HepG2 (cell line): ENCODE data around the gene ARSB. TPM values are rescaled to one million over a fixed set of nuclear protein-coding genes. Genes with fewer than 3 reads are reported as not detected.
A peak's percentile ranks its signal among the peaks of the same experiment; 100 is the strongest.

Experiments used
- ATF7 ChIP-seq, 2 experiments: fragments of 450-650 bp in 1 of 2; sonication (generic) in 1 of 2; formaldehyde crosslinking in 1 of 2; IDR thresholded peaks; 2 replicates each; pipeline versions ENCODE4 v1.4.0 to v1.6.1; 2016 to 2020; ENCODE audit warnings: antibody characterized with exemption in 1 of 2, mild to moderate bottlenecking in 1 of 2, missing genetic modification reagents in 1 of 2
- DMAP1 ChIP-seq: IDR thresholded peaks from 2 replicates; pipeline ENCODE4 v1.6.1; 2016
- FOXA3 ChIP-seq: IDR thresholded peaks from 2 replicates; pipeline ENCODE4 v1.6.1; 2016; ENCODE audit warnings: missing genetic modification reagents, missing compliant biosample characterization
- MIXL1 ChIP-seq: IDR thresholded peaks from 2 replicates; pipeline ENCODE4 v1.6.1; 2016
- MXD4 ChIP-seq: IDR thresholded peaks from 2 replicates; pipeline ENCODE4 v1.6.1; 2016; ENCODE audit warnings: mild to moderate bottlenecking, missing biosample characterization, missing genetic modification reagents
- PAWR ChIP-seq: sonication (generic); formaldehyde crosslinking; IDR thresholded peaks from 2 replicates; pipeline ENCODE4 v1.4.0; 2020; ENCODE audit warnings: missing genetic modification reagents, mild to moderate bottlenecking, borderline replicate concordance
- PHF21A ChIP-seq: sonication (generic); formaldehyde crosslinking; IDR thresholded peaks from 2 replicates; pipeline ENCODE4 v1.5.0; 2020; ENCODE audit warnings: mild to moderate bottlenecking, missing genetic modification reagents
- RCOR2 ChIP-seq: IDR thresholded peaks from 2 replicates; pipeline ENCODE4 v1.6.1; 2016; ENCODE audit warnings: missing biosample characterization, missing genetic modification reagents
- SMC3 ChIP-seq: IDR thresholded peaks from 2 replicates; pipeline ENCODE4 v1.6.1; 2011; ENCODE audit warnings: low read length, improper control_type of control experiment
- SP5 ChIP-seq: IDR thresholded peaks from 2 replicates; pipeline ENCODE4 v1.6.1; 2016; ENCODE audit warnings: low read depth, borderline replicate concordance
- STAT5B ChIP-seq: sonication (generic); formaldehyde crosslinking; IDR thresholded peaks from 2 replicates; pipeline ENCODE4 v1.4.0; 2020; ENCODE audit warnings: missing genetic modification reagents
- TEAD2 ChIP-seq: sonication (generic); formaldehyde crosslinking; IDR thresholded peaks from 2 replicates; pipeline ENCODE4 v1.9.0; 2021; ENCODE audit warnings: missing genetic modification reagents
- THAP11 ChIP-seq: IDR thresholded peaks from 2 replicates; pipeline ENCODE4 v1.6.1; 2016; ENCODE audit warnings: missing biosample characterization, missing genetic modification reagents
- ZNF263 ChIP-seq: sonication (generic); formaldehyde crosslinking; IDR thresholded peaks from 2 replicates; pipeline ENCODE4 v1.4.0; 2020; ENCODE audit warnings: missing genetic modification reagents
- ZNF282 ChIP-seq: fragments of 450-650 bp; IDR thresholded peaks from 2 replicates; pipeline ENCODE4 v1.6.1; 2018; ENCODE audit not compliant: partially characterized antibody
- ZNF333 ChIP-seq: sonication (generic); formaldehyde crosslinking; IDR thresholded peaks from 2 replicates; pipeline ENCODE4 v1.4.0; 2020; ENCODE audit warnings: mild to moderate bottlenecking, missing genetic modification reagents, borderline replicate concordance
- ZNF33B ChIP-seq: sonication (generic); formaldehyde crosslinking; IDR thresholded peaks from 2 replicates; pipeline ENCODE4 v1.5.1; 2020; ENCODE audit warnings: mild to moderate bottlenecking, missing genetic modification reagents
- ZNF780A ChIP-seq: sonication (generic); formaldehyde crosslinking; IDR thresholded peaks from 2 replicates; pipeline ENCODE4 v1.8.0; 2022; ENCODE audit warnings: mild to moderate bottlenecking, missing genetic modification reagents, moderate library complexity
- polyA plus RNA-seq, 8 experiments: library from polyadenylated mRNA; depleted of rRNA in 3 of 8; stranded (reverse) in 7 of 8; unstranded in 1 of 8; fragments of >200 nt; fragmentation: Illumina TruSeq in 4 of 8; extraction: Trizol in 4 of 8; gene quantifications; 2 replicates each; pipeline versions ENCODE4 v1.2.1 to v1.2.3, GENCODE V29; 2011 to 2016; ENCODE audit warnings: low read depth in 4 of 8, missing spikeins in 1 of 8, mixed read lengths in 1 of 8; ENCODE audit not compliant: insufficient read depth in 1 of 8
- total RNA-seq, 5 experiments: library from RNA; depleted of rRNA; stranded (reverse); fragments of >200 nt; fragmentation: Illumina TruSeq; extraction: Trizol; gene quantifications; 2 replicates each; pipeline ENCODE4 v1.2.3, GENCODE V29; 2016; ENCODE audit warnings: low read depth in 1 of 5
- TF ChIP-seq, protein P1 (sequence below): sonication (generic); formaldehyde crosslinking; IDR thresholded peaks from 2 replicates; pipeline ENCODE4 v1.4.0; 2020; ENCODE audit warnings: mild to moderate bottlenecking, low read depth, missing genetic modification reagents
- TF ChIP-seq, protein P2 (sequence below): IDR thresholded peaks from 2 replicates; pipeline ENCODE4 v1.6.1; 2018; ENCODE audit warnings: missing genetic modification reagents, mild to moderate bottlenecking, missing compliant biosample characterization
- TF ChIP-seq, protein P3 (sequence below): sonication (generic); formaldehyde crosslinking; IDR thresholded peaks from 2 replicates; pipeline ENCODE4 v1.5.1; 2020; ENCODE audit warnings: missing genetic modification reagents, mild to moderate bottlenecking, borderline replicate concordance
- TF ChIP-seq, protein P4 (sequence below): sonication (generic); formaldehyde crosslinking; IDR thresholded peaks from 2 replicates; pipeline ENCODE4 v1.4.0; 2020; ENCODE audit warnings: mild to moderate bottlenecking, missing genetic modification reagents, borderline replicate concordance
- TF ChIP-seq, protein P5 (sequence below): sonication (generic); formaldehyde crosslinking; IDR thresholded peaks from 2 replicates; pipeline ENCODE4 v1.5.1; 2020; ENCODE audit warnings: mild to moderate bottlenecking, missing genetic modification reagents, borderline replicate concordance

ARSB gene
- total and polyA plus RNA-seq, 2 of the 13 experiments (the other 11 are each of a cell fraction or from before 2014, with no cell fraction given): 52.6 to 66.4 TPM

DNA sequence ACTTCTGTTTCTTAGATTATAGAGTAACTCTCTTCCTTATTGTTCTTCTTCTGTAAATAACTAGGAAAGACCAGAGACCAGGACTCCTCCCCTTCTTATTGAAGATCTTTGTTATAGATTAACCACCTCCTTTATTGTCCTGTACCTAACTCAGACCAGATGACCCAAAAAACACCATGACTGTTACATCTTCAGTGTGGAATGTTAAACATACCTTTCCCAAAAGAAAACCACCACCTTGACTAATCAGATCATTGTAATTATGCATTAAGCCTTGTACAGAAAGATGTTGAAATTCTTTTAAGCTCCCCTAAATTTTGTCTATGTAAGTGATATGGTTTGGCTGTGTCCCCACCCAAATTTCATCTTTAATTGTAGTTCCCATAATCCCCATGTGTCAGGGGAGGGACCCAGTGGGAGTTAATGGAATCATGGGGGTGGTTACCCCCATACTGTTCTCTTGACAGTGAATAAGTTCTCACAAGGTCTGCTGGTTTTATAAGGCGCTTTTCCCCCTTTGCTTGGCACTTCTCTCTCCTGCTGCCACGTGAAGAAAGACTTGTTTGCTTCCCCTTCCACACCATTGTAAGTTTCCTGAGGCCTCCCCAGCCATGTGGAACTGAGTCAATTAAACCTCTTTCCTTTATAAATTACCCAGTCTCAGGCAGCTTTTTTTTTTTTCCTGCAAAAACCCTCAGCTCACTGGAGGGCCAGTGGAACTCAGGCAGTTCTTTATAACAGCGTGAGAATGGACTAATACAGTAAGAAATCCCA, 26.3 kb downstream of the ARSB start (continued):
- TF ChIP-seq, protein P1, sequence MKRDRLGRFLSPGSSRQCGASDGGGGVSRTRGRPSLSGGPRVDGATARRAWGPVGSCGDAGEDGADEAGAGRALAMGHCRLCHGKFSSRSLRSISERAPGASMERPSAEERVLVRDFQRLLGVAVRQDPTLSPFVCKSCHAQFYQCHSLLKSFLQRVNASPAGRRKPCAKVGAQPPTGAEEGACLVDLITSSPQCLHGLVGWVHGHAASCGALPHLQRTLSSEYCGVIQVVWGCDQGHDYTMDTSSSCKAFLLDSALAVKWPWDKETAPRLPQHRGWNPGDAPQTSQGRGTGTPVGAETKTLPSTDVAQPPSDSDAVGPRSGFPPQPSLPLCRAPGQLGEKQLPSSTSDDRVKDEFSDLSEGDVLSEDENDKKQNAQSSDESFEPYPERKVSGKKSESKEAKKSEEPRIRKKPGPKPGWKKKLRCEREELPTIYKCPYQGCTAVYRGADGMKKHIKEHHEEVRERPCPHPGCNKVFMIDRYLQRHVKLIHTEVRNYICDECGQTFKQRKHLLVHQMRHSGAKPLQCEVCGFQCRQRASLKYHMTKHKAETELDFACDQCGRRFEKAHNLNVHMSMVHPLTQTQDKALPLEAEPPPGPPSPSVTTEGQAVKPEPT (CRISPR knock-in tag): no peak
- TF ChIP-seq ATF7 (IDR thresholded peaks at IDR 0.05): no peak
- TF ChIP-seq ATF7 (CRISPR knock-in tag; IDR thresholded peaks at IDR 0.05): no peak
- TF ChIP-seq SP5 (CRISPR knock-in tag): peak; percentile 95
- TF ChIP-seq, protein P2, sequence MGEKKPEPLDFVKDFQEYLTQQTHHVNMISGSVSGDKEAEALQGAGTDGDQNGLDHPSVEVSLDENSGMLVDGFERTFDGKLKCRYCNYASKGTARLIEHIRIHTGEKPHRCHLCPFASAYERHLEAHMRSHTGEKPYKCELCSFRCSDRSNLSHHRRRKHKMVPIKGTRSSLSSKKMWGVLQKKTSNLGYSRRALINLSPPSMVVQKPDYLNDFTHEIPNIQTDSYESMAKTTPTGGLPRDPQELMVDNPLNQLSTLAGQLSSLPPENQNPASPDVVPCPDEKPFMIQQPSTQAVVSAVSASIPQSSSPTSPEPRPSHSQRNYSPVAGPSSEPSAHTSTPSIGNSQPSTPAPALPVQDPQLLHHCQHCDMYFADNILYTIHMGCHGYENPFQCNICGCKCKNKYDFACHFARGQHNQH (CRISPR knock-in tag): no peak
- TF ChIP-seq MXD4 (CRISPR knock-in tag): 0 out of 2 replicates have a peak, but pooled peaks have one; percentile 25
- no peak for TF ChIP-seq SMC3
- TF ChIP-seq, protein P3, sequence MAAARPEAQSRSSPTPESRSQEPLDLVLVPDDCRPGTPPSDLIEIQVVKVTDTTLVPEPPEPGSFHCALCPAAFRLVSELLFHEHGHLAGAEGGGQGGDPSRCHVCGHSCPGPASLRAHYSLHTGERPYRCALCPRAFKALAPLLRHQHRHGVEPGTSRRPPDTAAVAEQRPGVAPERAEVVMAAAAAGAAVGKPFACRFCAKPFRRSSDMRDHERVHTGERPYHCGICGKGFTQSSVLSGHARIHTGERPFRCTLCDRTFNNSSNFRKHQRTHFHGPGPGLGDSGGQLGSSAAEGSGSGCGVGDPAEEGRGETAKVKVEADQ (CRISPR knock-in tag): no peak
- TF ChIP-seq, protein P4, sequence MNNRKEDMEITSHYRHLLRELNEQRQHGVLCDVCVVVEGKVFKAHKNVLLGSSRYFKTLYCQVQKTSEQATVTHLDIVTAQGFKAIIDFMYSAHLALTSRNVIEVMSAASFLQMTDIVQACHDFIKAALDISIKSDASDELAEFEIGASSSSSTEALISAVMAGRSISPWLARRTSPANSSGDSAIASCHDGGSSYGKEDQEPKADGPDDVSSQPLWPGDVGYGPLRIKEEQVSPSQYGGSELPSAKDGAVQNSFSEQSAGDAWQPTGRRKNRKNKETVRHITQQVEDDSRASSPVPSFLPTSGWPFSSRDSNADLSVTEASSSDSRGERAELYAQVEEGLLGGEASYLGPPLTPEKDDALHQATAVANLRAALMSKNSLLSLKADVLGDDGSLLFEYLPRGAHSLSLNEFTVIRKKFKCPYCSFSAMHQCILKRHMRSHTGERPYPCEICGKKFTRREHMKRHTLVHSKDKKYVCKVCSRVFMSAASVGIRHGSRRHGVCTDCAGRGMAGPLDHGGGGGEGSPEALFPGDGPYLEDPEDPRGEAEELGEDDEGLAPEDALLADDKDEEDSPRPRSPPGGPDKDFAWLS (CRISPR knock-in tag): no peak
- no peak for TF ChIP-seq TEAD2 (CRISPR knock-in tag)
- no peak for TF ChIP-seq STAT5B
- TF ChIP-seq ZNF33B (CRISPR knock-in tag): no peak
- TF ChIP-seq ZNF282: no peak
- TF ChIP-seq PAWR: no peak
- TF ChIP-seq DMAP1 (CRISPR knock-in tag): no peak; the same call in 1 of the 2 replicates
- TF ChIP-seq, protein P5, sequence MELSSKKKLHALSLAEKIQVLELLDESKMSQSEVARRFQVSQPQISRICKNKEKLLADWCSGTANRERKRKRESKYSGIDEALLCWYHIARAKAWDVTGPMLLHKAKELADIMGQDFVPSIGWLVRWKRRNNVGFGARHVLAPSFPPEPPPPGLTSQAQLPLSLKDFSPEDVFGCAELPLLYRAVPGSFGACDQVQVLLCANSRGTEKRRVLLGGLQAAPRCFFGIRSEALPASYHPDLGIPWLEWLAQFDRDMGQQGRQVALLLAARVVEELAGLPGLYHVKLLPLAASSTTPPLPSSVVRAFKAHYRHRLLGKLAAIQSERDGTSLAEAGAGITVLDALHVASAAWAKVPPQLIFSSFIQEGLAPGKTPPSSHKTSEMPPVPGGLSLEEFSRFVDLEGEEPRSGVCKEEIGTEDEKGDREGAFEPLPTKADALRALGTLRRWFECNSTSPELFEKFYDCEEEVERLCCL (CRISPR knock-in tag): no peak
- no peak for TF ChIP-seq ZNF263 (CRISPR knock-in tag)
- TF ChIP-seq ZNF780A (CRISPR knock-in tag): no peak
- TF ChIP-seq MIXL1: peak; percentile 33; the same call in 1 of the 2 replicates
- peak; percentile 61; the same call in 1 of the 2 replicates for TF ChIP-seq RCOR2 (CRISPR knock-in tag)
- TF ChIP-seq THAP11: 0 out of 2 replicates have a peak, but pooled peaks have one; percentile 17
- TF ChIP-seq PHF21A (CRISPR knock-in tag): no peak
- peak; percentile 76 for TF ChIP-seq FOXA3 (CRISPR knock-in tag)
- TF ChIP-seq ZNF333 (CRISPR knock-in tag): no peak
